ENCODE measurements around the gene FMO5.

The FMO5 gene

DNA sequence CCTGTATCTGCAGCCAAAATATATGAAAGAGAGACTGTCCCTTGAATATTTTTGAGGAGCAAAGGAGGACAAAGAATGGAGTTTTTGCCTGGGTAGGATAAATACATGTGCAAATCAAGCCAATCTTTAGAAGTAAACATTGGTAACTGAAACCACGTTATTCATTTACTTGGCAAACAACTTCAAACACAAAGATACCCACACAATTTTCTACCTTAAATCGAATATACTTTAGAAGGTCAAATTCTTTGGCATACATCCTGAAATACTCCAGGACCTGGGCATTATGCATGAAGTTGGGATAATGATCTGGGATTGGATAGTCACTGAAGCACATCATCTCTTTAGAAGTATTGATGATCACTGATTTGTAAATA lies 9.6 kb downstream of the FMO5 start:
- no peak for DNase-seq (ENCODE audit: low read depth in 1 of 2, low spot score in 1 of 2)
- Histone ChIP-seq H3K4me3 (replicated peaks; ENCODE audit: insufficient read depth, low read length) (no peak overlapping the region), H3K27ac (replicated peaks) (no peak overlapping the region), H3K27me3 (ENCODE audit: insufficient read depth, poor library complexity, severe bottlenecking) (no peaks in the 10 kb centered on the region)
- TF ChIP-seq GABPA (IDR thresholded peaks at IDR 0.05; ENCODE audit: low read depth) (no peak), SPI1 (IDR thresholded peaks at IDR 0.05; ENCODE audit: borderline replicate concordance, low read depth) (no peak), POLR2AphosphoS5 (IDR thresholded peaks at IDR 0.05; ENCODE audit: low read depth) (no peak)
- TF ChIP-seq, protein P1, sequence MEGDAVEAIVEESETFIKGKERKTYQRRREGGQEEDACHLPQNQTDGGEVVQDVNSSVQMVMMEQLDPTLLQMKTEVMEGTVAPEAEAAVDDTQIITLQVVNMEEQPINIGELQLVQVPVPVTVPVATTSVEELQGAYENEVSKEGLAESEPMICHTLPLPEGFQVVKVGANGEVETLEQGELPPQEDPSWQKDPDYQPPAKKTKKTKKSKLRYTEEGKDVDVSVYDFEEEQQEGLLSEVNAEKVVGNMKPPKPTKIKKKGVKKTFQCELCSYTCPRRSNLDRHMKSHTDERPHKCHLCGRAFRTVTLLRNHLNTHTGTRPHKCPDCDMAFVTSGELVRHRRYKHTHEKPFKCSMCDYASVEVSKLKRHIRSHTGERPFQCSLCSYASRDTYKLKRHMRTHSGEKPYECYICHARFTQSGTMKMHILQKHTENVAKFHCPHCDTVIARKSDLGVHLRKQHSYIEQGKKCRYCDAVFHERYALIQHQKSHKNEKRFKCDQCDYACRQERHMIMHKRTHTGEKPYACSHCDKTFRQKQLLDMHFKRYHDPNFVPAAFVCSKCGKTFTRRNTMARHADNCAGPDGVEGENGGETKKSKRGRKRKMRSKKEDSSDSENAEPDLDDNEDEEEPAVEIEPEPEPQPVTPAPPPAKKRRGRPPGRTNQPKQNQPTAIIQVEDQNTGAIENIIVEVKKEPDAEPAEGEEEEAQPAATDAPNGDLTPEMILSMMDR (IDR thresholded peaks at IDR 0.05; ENCODE audit: insufficient read depth, low read length): no peak
- TF ChIP-seq, protein P2, sequence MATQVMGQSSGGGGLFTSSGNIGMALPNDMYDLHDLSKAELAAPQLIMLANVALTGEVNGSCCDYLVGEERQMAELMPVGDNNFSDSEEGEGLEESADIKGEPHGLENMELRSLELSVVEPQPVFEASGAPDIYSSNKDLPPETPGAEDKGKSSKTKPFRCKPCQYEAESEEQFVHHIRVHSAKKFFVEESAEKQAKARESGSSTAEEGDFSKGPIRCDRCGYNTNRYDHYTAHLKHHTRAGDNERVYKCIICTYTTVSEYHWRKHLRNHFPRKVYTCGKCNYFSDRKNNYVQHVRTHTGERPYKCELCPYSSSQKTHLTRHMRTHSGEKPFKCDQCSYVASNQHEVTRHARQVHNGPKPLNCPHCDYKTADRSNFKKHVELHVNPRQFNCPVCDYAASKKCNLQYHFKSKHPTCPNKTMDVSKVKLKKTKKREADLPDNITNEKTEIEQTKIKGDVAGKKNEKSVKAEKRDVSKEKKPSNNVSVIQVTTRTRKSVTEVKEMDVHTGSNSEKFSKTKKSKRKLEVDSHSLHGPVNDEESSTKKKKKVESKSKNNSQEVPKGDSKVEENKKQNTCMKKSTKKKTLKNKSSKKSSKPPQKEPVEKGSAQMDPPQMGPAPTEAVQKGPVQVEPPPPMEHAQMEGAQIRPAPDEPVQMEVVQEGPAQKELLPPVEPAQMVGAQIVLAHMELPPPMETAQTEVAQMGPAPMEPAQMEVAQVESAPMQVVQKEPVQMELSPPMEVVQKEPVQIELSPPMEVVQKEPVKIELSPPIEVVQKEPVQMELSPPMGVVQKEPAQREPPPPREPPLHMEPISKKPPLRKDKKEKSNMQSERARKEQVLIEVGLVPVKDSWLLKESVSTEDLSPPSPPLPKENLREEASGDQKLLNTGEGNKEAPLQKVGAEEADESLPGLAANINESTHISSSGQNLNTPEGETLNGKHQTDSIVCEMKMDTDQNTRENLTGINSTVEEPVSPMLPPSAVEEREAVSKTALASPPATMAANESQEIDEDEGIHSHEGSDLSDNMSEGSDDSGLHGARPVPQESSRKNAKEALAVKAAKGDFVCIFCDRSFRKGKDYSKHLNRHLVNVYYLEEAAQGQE (IDR thresholded peaks at IDR 0.05; ENCODE audit: insufficient replicate concordance, low read depth): no peak

DNA sequence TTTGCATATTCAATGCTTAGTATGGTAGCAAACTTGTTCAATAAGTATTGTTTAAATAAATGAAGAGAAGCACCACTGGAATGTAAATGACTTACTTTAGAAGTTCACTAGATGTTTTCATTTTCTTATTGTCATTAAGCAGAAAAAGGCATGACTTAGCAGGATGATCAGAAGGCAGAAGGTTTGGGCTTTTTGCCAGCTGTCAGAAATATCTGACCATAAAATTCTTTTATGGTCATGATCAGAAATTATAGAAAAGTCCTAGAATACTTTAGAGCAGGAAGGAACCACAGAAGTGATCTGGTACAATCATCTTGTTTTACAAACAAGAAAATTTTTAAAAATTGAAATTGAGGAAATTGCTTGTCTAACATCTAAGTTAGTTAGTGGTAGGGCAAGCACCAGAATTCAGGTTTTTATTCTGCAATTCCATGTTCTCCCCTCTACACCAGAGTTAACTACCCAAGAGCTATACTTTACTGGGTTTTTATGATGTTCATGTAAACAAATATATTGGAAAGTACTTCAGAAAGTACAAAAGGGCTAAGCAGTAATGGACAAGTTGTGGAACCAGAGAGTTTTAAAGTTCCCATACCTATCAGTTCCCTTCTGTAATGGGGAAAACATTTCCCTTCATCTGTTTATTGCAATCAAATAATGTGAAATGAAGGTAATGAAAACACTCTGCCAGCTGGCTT lies 10.1 kb downstream of the FMO5 start:
- no peak for TF ChIP-seq POLR2AphosphoS5 (IDR thresholded peaks at IDR 0.05; ENCODE audit: low read depth)
- TF ChIP-seq, protein P2 (IDR thresholded peaks at IDR 0.05; ENCODE audit: insufficient replicate concordance, low read depth): no peak
- no peak for TF ChIP-seq SPI1 (IDR thresholded peaks at IDR 0.05; ENCODE audit: borderline replicate concordance, low read depth)
- TF ChIP-seq, protein P1 (IDR thresholded peaks at IDR 0.05; ENCODE audit: insufficient read depth, low read length): no peak
- TF ChIP-seq GABPA (IDR thresholded peaks at IDR 0.05; ENCODE audit: low read depth): no peak
- H3K27me3 ChIP-seq (ENCODE audit: insufficient read depth, poor library complexity, severe bottlenecking): no peaks in the 10 kb centered on the region

DNA sequence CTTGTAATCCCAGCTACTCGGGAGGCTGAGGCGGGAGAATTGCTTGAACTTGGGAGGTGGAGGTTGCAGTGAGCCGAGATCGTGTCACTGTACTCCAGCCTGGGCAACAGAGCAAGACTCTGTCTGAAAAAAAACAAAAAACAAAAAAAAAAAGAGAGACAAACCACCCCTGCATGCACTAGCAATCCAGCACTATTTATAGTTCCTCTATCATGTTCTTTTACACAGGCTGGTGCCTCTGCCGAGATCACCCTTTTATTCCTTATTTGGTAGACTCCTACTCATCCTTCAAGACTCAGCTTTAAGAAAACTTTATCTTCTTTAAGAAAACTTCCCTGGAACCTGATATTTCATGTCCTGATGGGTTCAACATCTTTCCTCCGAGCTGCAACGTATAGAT lies 10.8 kb downstream of the FMO5 start:
- no peak overlapping the region for H3K27ac ChIP-seq (replicated peaks)
- no peak overlapping the region for H3K4me3 ChIP-seq (replicated peaks; ENCODE audit: insufficient read depth, low read length)
- no peaks in the 10 kb centered on the region for H3K27me3 ChIP-seq (ENCODE audit: insufficient read depth, poor library complexity, severe bottlenecking)
- TF ChIP-seq POLR2AphosphoS5 (IDR thresholded peaks at IDR 0.05; ENCODE audit: low read depth) (no peak), GABPA (IDR thresholded peaks at IDR 0.05; ENCODE audit: low read depth) (no peak), SPI1 (IDR thresholded peaks at IDR 0.05; ENCODE audit: borderline replicate concordance, low read depth) (no peak)
- TF ChIP-seq, protein P1 (IDR thresholded peaks at IDR 0.05; ENCODE audit: insufficient read depth, low read length): no peak
- TF ChIP-seq, protein P2 (IDR thresholded peaks at IDR 0.05; ENCODE audit: insufficient replicate concordance, low read depth): no peak
- no peak for DNase-seq (ENCODE audit: low read depth in 1 of 2, low spot score in 1 of 2)

More for the DNA sequence above, 10.1 kb downstream of the FMO5 start:
- no peak overlapping the region for H3K4me3 ChIP-seq (replicated peaks; ENCODE audit: insufficient read depth, low read length)
- no peak overlapping the region for H3K27ac ChIP-seq (replicated peaks)
- DNase-seq (ENCODE audit: low read depth in 1 of 2, low spot score in 1 of 2): no peak
